GM12892 (cell line): ENCODE measurements around the gene MGAT3.

Experiments used
- POLR2A ChIP-seq: IDR thresholded peaks from 2 replicates; pipeline ENCODE4 v1.6.1; 2011; ENCODE audit warnings: low read depth, low read length, control low read depth
- POLR2AphosphoS5 ChIP-seq: IDR thresholded peaks from 2 replicates; pipeline ENCODE4 v1.6.1; 2011; ENCODE audit warnings: low read depth, low read length, control low read depth

DNA sequence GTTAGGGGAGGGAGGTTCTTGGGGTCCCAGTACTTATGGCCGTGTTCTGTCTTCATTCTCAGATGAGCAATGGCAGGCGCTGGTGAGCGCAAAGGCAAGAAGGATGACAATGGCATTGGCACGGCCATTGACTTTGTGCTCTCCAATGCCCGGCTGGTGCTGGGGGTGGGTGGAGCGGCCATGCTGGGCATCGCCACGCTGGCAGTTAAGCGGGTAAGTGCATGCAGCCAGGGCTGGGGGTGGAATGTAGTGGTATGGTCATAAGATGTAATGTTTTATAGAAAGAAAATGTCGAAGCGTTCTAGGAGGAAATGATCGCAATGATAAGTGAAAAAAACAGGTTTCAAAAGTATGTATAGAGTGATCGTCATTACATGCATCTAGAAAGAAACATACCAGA lies 54.4 kb downstream of the MGAT3 start:
- no peak for TF ChIP-seq POLR2A
- TF ChIP-seq POLR2AphosphoS5, result no peak
